Activated T-helper 9 cell treated with anti-CD3 and anti-CD28 coated beads, Interleukin-2, amount 50 U/mL, for 16 hours (primary cell): ENCODE measurements around the gene RBM23.

Source experiments
- DNase-seq: peaks from one replicate; pipeline ENCODE4 v3.0.0-alpha.2; 2020; ENCODE audit warnings: low read depth

Gene RBM23

DNA sequence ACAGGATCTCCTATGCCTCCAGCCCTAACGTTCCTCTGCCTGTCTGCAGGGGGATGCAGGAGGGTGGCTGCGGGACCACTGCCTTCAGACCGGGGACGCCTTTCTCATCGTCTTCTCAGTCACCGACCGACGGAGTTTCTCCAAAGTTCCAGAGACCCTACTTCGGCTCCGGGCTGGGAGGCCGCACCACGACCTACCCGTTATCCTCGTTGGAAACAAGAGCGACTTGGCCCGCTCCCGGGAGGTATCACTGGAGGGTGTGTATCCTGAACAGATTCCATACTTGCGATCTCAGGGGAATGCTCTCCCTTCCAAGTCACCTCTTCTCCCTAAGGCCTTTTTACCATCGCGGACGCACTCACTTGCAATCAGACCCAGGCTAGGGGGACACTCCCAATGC lies 33.0 kb downstream of the RBM23 start:
- no peak for DNase-seq

DNA sequence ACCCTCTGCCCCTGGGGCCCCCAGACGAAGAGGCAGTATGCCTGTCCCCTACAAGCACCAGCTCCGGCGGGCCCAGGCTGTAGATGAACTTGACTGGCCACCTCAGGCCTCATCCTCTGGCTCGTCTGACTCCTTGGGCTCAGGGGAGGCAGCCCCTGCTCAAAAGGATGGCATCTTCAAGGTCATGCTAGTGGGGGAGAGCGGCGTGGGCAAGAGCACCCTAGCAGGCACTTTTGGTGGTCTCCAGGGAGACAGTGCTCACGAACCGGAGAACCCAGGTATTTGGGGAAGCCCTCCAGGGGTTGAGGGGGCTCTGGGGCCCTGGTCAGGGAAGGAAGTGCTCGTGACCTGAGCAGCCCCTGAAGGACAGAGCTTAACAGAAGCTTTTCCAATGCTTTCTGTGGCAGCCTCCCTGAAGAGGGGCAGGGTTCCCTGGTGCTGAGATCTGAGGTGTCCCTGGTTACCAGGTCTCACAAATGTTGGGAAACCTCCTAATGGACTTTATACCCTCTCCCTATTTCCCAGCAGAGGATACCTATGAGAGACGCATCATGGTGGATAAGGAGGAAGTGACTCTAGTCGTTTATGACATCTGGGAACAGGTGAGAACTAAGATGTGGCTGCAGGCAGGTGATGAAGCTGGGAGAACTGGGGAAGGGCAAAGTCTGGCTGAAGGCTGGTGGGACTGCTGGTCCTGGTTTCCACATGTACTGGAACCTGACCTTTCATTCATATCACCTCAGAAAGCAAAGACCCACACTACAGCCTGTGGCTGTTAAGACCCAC lies 34.0 kb downstream of the RBM23 start:
- no peak for DNase-seq

- DNase-seq = no peak
Measured at GRCh38 chr14:22884076-22884737, 34.7 kb downstream of the RBM23 start.

DNA sequence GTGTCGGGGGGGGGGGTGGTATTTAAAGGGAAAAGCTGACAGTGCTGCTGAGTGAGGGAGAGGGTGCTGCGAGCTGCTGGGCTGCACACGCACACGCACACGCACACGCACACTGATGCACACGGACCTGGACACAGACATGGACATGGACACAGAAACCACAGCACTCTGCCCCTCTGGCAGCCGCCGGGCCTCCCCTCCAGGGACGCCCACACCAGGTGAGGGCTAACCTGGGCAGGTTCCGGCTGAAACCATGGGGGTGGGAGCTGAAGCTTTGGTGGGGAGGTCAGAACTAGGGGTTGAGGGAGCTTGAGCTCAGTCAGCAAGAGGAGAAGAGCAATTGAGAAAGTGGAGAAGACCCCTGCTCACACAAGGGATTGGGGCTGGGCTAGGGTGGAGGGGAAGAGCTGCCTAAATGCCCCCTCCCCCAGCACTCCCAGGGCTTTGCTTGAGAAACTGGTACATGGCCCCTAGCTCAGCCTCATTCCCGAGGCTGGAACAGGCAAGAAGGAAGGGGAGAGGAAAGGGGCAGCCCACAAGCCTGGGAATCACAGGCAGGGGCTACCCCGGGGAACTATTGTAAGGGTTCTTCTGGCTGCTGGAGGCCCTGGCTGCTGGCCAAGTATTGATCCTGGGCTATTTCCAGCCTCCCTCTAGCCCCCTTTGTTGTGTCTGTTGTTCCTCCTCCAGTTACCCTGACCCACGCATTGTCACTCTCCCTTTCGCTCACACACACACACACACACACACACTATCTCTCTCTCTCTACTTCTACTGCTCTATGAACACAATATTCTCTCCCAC lies 35.6 kb downstream of the RBM23 start, which contains the start of gene REM2:
Gene REM2, plus strand, starts transcription at position 50 of the 804 bp plus-strand sequence. Its CDS starts 66 bp downstream, at position 116.
- no peak for DNase-seq

DNA sequence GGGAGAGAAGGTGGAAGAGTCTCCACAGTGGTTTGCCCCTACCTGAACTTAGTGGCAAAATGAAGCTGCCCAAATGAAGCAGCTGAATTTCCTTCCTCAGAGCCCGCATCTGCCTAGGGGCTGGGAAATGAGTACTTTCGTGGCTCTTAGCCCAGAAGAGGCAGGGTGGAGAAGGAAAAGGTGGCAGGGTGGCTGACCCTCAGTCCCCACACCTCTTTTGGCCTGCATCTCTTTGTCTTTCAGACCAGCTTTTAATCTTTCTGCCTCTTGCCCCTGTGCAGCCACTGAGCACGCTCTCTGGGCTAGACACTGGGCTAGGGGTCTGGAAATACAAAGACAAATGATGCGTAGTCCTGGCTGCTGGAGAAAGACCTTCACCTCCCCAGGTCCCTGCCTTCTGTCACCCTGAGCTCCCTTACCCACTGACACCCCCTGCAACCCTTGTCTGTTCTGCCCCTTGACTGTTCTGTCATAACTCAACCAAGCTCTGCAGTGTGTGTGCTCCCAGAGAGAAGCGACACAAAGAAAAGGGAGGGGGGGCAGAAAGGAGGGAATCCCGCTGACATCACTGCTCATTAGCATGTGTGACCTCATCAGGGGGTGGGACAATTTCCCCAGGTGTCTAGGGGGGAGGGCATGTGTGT lies 36.3 kb downstream of the RBM23 start:
- DNase-seq = no peak

DNA sequence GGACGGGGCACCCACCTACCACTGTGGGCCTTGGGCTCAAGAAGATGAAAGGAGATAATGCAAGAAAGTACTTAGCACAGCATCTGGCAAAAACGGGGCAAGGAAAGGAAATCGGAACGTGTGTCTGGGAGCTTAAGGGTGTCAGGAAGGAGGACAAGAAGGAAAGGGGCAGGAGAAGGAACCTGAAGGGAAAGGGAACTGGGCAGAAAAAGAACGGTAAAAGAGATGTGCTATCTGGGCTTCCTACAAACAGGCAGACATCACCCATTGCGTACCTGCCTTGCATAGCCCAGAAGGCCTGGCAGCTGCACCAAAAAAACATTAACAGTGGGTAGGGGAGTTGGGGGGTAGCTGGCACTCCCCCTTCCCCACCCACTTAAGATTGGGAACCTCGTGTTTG lies 36.9 kb downstream of the RBM23 start:
- DNase-seq = no peak

DNA sequence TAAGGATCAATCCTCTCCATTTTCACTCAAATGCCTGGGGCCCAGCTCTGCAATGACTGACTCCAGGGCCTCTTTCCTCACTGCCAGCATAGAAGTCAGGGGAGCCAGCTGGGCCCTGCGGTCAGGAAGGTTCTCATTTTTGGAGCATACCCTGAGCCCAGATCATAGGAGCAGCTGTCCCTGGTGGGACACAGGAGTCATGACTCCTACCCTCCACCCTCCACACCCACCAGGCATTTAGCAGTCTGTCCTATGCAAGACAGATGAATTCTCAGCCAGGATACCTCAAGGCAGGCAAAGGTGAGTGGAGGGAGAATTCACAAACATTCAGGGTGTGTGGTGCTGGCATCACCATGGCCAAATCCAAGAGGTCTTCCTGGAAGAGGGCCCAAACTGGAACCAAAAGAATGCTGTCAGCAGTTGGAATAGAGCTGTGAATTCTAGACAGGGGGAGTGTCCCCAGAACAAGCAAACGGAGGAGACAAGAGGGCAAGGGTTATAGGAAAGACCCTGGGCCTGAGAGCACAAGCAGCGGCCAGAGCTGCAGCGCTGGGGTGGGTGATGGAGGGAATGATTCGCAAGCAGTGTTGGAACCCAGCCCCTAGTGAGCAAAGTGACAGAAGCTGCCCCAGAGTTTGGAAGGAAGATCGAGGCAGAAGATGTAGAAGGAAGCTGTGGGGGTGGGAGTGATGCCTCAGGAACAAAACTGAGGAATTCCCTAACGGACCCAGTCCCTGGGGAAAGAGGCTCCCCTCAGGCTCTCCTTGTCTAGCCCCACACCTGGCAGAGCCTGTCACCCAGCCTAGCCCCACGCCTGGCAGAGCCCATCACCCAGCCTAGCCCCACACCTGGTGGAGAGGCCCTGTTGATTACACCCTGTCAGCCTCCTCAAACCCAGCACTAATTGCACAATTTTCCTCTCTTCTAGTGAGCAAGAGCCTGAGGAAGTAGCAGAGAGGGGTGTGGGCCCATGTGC lies 40.4 kb downstream of the RBM23 start:
- DNase-seq = no peak

DNA sequence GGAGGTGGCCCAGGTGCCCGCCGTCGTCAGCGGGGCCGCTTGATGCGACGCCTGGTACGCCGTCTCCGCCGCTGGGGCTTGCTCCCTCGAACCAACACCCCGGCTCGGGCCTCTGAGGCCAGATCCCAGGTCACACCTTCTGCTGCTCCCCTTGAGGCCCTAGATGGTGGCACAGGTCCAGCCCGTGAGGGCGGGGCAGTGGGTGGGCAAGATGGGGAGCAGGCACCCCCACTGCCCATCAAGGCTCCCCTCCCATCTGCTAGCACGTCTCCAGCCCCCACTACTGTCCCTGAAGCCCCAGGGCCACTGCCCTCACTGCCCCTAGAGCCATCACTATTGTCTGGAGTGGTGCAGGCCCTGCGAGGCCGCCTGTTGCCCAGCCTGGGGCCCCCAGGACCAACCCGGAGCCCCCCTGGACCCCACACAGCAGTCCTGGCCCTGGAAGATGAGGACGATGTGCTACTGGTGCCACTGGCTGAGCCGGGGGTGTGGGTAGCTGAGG lies 41.9 kb downstream of the RBM23 start:
- DNase-seq = no peak

GRCh38 chr14:22875748-22876319 lies 43.1 kb downstream of the RBM23 start:
- DNase-seq = no peak

DNA sequence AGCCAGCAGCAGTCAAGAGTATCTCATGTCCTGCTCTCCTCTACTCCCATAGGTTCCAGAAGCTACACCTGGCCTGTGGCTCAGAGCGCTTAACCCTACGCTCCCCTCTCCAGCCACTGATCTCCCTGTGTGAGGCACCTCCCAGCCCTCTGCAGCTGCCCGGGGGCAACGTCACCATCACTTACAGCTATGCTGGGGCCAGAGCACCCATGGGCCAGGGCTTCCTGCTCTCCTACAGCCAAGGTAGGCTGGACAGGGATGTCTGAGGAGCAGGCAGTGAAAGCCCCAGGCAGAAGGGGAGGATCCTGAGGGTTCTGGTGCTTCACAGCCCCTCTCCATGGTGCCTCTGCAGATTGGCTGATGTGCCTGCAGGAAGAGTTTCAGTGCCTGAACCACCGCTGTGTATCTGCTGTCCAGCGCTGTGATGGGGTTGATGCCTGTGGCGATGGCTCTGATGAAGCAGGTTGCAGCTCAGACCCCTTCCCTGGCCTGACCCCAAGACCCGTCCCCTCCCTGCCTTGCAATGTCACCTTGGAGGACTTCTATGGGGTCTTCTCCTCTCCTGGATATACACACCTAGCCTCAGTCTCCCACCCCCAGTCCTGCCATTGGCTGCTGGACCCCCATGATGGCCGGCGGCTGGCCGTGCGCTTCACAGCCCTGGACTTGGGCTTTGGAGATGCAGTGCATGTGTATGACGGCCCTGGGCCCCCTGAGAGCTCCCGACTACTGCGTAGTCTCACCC lies 43.8 kb downstream of the RBM23 start:
- DNase-seq = no peak

DNA sequence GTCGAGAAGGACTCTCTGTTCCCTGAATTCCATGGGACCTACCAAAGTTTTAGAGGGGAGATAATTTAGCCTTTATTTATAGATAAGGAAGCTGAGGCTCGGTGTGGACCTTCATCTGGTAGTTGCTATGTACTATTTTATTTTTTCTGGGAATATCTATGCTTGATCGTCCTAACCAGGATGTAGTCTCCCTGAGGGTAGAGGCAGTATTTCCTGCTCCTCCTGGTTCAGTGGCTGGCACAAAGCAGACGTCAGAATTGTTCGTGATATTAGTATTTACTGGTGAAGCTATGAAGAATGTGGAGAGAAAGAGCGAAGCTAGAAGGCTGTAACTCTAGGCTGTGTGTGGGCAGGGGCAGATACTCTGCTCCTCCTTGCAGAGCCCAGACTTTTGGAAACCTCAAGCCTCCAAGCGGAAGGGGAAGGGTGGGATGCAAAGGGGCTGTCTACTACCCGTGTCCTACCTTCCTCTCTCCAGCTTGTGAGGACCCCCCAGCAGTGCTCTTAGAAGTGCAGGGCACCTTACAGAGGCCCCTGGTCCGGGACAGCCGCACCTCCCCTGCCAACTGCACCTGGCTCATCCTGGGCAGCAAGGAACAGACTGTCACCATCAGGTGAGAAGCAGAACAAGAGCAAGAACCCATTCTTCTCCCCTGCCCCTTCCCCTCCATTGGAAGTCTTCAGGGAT lies 46.0 kb downstream of the RBM23 start:
- DNase-seq = no peak

DNA sequence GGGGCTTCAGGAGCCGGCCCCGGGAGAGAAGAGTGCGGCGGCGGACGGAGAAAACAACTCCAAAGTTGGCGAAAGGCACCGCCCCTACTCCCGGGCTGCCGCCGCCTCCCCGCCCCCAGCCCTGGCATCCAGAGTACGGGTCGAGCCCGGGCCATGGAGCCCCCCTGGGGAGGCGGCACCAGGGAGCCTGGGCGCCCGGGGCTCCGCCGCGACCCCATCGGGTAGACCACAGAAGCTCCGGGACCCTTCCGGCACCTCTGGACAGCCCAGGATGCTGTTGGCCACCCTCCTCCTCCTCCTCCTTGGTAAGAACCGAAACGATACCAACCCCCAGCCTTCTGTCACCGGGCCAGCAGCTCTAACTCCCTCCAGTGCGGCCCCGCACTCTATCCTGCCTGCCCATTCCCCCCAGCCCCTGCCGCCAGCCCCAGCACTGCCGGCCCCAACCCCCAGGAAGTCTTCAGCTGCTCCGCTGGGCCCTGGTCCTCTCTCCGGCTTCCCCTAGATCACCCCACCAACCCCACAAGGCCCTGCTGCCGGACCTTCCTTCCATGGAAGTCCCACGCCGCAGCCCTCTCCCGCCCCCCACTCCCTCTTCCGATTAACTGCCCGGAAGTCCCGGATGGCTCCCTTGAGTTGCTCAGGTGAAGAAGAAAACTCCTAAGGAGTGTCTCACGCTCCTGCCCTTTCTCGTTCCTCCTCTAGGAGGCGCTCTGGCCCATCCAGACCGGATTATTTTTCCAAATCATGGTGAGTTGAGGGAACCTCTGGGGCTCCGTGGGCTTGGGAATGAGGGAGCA lies 46.7 kb downstream of the RBM23 start:
- DNase-seq = peak; percentile 66

- peak; percentile 69 for DNase-seq
Measured at GRCh38 chr14:22871224-22872032, 47.5 kb downstream of the RBM23 start, which contains the start of gene LRP10. Gene LRP10 (plus strand): TSS chr14:22871740. CDS start chr14:22872304, 564 bp downstream.

- DNase-seq = no peak
Measured at GRCh38 chr14:22870811-22871223, 48.1 kb downstream of the RBM23 start.

GRCh38 chr14:22866874-22867273 lies 52.1 kb downstream of the RBM23 start:
- DNase-seq = no peak

DNA sequence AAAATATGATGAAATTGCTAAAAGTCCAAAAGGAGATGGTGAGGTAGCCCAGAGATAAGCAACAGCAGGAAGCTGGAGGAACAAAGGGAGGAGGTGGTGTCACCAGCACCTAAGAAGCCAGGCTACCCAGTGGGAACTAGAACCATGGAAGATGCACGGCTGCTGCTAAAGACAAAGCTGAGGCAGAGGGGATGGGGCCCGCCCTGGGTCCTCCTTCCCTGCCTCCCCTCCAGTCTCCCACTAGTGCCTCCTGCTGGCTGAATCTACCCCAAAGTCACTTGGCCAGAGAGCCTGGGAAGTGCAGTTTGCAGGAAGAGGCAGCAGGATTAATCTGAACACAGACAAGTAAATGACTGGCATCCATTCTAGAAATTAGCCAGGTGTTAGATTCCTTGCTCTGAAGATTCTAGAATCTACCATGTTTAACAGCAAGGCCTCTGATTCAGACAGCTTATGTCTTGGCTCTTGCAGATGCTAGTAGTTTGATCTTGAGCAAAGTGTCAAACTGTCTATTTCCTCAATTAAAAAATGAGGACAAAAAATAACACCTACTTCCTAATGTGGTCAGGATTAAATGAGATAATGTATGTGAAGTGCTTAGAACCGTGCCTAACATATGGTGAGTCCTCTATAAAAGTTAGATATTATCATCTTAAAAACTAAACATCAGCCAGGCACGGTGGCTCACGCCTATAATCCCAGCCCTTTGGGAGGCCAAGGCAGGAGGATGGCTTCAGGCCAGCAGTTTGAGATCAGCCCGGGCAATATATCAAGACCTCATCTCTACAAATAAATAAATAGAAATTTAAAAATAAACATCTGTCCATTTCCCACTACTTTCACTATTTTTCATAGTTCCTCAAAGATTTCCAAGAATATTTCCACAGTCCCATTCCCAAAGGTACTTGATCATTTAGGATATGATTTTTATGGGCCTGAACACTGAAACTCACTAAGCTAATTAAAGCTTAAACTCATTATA lies 53.2 kb downstream of the RBM23 start:
- no peak for DNase-seq
